Effector CD8-positive, alpha-beta T cell (primary cell): ENCODE measurements around the gene TLN1.

Experiments
- DNase-seq: peaks from one replicate; lab custom pipeline; 2025; lab: John Stamatoyannopoulos, UW

Gene TLN1

DNA sequence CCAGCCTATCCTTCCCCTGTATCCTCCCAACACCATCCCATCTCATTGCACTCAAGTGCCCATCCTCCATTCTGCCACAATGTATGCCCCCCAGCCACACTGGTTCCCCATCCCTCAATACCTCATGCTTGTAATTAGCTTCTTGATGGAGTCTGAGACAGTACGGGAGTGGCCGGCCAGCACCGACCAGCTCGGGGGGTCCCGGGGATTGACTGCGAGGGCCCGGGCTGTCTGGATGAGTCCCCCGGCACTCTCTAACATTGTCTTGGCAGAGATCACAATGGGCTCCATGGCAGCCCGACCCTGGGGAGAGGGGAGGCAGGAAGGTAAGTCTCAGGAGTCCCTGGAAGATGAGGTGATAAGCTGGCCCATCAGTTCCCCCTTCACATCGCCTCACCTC lies 25.0 kb downstream of the TLN1 start:
- DNase-seq, result no peak

GRCh38 chr9:35705836-35706430 lies 26.1 kb downstream of the TLN1 start:
- no peak for DNase-seq

GRCh38 chr9:35705372-35705771 lies 26.6 kb downstream of the TLN1 start:
- no peak for DNase-seq

DNA sequence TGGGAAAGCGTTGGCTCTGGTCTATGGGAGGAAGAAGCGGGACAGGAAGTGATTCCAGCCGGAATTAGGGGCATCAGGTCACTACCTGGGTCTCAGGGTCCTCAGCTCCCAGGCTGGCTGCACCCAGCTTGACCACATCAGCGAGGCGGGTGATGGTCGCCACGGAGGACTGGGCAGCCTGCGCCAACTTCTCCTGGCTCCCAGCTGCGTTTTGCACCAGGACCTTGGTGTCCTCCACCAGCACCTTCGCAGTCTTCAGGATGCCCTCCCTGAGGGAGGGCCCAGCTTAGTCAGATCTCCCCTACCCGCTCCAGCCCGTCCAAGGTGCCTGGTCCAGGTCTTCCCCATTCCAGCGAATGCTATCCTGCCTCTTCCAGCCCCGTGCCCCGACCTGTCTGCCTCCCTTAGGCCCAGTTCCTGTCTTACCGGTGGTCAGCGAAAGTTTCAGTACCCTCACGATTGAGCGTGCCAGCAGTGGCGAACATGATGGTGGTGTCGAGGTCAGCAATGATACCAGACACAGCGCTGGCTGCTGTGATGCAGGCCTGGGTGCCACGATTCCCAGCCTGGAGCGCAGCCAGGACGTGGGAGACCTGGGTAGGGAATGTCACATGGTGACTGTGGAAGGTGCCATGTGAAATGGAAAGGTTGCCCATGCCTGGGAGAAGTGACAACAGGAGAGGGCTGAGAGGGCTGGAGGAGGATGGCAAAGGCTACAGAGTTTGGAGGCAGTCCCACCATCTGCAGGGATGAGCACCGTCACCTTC lies 27.9 kb downstream of the TLN1 start:
- DNase-seq, result no peak

- DNase-seq, result no peak
These were observed 29.3 kb downstream of the TLN1 start for GRCh38 chr9:35702696-35703095.

DNA sequence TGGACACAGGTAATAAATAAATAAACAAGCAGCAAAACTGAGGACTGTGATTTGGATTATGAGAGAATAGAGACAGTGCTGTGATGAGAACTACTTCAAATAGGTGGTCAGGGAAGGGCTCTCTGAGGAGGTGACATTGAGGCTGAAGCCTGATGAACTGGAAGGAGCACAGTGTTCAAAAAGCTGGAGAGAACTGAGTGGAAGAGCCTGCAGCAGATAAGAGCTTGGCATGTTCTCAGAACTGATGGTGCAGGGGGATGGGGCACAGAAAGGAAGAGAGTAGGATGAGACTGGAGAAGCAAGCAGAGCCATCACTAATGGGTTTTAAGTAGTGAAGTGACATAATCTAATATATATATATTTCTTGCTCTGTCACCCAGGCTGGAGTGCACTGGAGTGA lies 31.1 kb downstream of the TLN1 start:
- DNase-seq, result no peak

- no peak for DNase-seq
These were observed 32.0 kb downstream of the TLN1 start for GRCh38 chr9:35700031-35700430.

GRCh38 chr9:35698231-35698630 lies 33.8 kb downstream of the TLN1 start:
- no peak for DNase-seq

DNA sequence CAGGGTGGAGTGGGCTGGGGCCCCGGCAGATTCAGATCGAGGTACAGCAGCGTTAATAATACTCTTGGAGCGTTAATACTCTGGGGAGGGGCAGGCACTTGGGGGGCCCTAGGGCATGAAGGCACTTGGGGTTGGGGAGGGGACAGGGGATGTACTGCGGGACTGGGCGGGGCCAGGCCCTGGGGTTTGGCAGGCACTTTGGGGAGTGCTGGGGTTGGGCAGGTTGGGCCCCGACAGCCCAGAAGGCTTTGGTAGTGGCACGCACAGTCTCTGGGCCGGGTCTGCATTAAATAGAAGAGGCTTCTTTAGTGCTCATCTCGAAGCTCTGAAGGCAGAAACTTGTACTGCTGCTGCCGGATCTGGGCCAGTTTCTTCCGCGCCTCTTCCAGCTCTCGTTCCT lies 34.5 kb downstream of the TLN1 start:
- no peak for DNase-seq

DNA sequence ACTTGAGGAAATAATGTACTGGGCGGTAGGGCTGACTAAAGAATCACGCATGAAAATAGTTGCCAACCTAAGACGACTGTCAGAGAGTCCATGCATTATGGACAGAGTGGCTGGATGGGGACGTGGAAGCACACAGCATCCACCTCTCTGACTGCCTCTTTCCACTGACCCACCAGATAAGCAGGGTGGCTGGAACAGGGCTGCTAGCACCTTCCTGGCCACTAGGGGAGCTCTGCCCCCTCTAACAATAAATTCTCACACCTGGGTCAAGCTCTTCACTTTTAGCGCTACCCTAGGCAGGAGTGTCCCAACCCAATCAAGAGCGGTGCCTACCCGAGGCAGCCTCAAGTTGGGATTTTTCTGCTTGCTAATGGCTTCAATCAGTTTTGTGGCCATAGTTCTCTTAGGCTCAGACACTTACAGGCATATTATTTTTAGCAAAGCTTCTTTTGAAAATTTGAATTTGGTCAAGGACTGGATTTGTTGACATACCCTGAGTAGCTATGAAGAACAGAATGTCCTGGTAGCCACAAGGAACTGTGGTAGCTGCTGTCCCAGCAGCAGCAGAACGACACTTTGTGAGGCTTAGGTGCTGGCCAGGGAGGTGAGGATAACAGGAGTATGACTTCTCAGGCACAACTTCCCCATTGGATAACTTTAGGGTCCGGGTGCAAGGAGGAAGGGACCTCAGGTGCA lies 35.3 kb downstream of the TLN1 start:
- DNase-seq, result peak; percentile 35

DNA sequence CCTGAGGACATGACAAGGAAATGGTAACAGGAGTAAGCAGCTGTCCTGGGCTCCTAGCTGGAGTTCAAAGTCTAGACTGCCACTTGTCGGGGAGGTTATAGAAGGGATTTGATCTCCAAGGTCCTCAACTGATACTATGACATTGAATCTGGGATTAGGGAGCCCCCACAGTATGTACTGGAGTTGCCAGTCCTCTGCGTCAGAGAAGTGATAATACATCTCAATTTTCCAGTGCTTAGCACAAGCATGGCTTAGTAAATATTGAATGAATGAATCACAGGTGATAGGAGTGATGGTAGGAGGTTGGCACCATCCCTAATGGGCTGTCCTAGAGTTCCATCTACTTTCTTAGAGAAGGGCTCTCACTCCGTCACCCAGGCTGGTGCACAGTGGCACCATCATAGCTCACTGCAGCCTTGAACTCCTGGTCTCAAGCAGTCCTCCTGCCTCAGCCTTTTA lies 36.0 kb downstream of the TLN1 start:
- DNase-seq, result no peak

- no peak for DNase-seq
These were observed 40.2 kb downstream of the TLN1 start for GRCh38 chr9:35691757-35692301.

GRCh38 chr9:35691334-35691650 lies 40.7 kb downstream of the TLN1 start:
- DNase-seq, result no peak

DNA sequence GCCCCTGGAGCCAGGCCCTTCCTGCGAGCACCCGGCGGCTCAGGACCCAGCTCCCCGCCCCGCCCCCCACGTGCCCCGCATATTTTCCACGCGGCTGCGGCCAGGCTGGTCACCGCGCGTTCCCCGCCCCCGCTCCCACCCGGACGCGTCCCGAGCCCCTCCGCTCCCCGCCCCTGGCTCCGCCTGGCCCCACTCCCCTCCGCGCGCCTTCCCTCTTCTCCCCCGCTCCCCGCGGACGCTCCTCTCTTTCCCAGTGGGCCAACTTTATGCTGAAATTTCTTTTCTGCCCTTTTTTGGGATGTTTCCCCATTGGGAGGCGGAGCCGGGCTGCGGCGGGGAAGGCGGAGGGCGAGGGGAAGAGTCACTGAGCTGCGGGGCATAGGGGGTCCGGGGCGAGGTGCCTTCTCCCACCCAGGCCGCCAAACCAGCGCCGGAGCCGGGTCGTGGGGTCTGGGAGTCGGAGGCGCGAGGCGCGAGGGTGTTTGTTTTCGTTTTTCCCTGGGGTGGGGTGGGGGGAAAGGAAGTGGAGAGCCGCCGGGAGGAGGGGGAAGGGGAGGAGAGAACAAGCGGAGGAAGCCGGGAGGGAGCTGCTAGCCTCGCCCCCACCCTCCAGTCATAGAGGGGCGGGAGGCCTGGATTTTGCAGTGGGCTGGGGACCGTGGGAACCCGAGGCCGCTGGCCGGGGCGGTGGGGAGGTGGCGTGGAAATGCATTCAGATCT lies 41.2 kb downstream of the TLN1 start:
- peak; percentile 14 for DNase-seq

- no peak for DNase-seq
These were observed 41.7 kb downstream of the TLN1 start for GRCh38 chr9:35690294-35690613.

GRCh38 chr9:35689542-35690293 lies 42.3 kb downstream of the TLN1 start, which contains the start of gene TPM2:
Gene TPM2, minus strand, starts transcription at chr9:35689925. Its CDS starts 108 bp downstream, at chr9:35689817.
- no peak for DNase-seq

DNA sequence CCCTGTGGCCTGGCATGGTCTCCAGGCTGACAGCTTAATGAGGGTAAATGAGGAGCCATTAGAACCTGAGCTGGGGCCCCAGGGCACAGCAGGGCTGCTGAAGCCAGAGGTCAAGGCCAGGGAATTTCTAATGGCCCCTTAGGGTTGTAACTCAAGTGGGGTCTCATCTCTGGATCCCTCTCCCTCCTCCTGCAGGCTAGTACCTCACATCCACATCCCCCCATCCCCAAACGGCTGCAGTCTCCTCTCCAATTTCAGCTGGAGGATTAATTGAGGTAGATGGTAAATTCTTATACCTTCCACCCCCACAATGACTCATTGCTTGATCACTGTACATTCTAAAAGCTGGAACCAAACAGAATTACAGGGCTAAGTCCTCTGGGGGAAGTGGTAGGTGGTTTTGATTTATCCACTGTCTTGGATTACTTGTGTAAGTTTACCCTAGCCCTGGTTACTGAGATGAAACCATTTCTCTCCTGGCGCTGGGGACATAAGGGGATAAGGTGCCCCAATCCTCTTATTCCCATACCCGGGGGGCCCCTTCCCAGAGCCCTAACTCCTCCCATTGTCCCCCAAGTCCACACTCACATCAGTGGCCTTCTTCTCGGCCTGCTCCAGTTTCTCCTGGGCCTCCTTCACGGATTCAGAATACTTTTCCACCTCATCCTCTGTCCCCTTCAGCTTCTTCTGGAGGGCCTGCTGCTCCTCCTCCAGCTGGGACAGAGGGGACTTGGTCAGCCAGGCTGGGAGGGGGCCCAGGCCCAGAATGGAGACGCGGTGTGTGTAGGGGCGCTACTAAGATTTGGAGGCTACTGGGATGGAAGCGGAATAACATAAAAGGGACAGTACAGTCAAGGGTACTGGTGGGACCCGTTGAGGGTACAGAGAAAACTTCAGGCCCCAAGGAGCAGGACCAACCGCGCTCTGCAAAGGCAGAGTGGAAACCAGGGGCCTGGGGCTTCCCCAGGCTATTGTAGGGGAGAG lies 43.1 kb downstream of the TLN1 start:
- no peak for DNase-seq

- no peak for DNase-seq
These were observed 43.9 kb downstream of the TLN1 start for GRCh38 chr9:35687972-35688557.

GRCh38 chr9:35687306-35687705 lies 44.7 kb downstream of the TLN1 start:
- no peak for DNase-seq
